Peyer's patch (tissue), 4 donors: ENCODE measurements around the gene ZSCAN10.

Source experiments
- POLR2A ChIP-seq, 2 donors: fragments of 450-650 bp; IDR thresholded peaks; one replicate each; pipeline ENCODE4 v1.5.1; 2017; ENCODE audit warnings: antibody characterized with exemption in 2 of 2, mild to moderate bottlenecking in 2 of 2, moderate library complexity in 2 of 2
- TF ChIP-seq, protein P1 (sequence below), 6 experiments: fragments of 450-650 bp in 4 of 6; fragments of 200-600 bp in 2 of 6; sonication (generic) in 1 of 6; IDR thresholded peaks; one replicate each; pipeline ENCODE4 v1.5.1; 2017 to 2019; ENCODE audit warnings: antibody characterized with exemption in 6 of 6, mild to moderate bottlenecking in 3 of 6, moderate library complexity in 1 of 6

DNA sequence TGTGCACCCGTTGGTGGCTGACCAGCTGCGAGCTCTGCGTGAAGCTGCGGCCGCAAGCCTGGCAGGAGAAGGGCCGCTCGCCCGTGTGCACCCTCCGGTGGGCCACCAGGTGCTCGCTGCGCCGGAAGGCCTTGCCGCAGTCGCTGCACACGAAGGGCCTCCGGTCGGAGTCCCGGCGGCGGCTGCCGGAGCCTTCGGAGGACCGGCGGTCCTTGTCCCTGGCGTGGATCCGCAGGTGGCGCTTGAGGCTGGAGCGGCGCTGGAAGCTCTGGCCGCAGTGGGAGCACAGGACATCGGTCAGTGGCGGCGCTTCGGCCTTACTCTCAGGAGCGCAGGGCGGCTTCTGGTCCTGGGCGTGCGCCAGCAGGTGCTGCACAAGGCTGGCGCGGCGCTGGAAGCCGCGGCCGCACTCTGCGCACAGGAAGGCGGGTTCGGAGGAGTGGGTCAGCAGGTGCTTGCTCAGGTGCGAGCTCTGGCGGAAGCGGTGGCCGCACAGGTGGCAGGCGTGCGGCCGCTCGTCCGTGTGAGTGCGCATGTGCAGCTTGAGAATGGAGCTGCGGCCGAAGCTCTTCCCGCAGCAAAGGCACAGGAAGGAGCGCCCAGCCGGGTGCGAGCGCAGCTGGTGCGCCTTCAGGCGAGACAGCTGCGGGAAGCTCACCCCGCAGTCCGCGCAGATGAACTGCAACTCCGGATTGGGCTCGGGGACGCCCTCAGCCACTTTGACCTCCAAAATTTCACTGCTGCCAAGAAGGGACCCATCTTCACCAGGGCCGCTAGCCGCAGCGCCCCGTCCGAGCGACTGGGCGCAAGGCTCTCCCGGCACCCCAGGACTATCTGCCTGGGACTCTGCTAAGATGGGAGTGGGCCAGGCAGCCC, 9.1 kb downstream of the ZSCAN10 start:
- TF ChIP-seq, protein P1, sequence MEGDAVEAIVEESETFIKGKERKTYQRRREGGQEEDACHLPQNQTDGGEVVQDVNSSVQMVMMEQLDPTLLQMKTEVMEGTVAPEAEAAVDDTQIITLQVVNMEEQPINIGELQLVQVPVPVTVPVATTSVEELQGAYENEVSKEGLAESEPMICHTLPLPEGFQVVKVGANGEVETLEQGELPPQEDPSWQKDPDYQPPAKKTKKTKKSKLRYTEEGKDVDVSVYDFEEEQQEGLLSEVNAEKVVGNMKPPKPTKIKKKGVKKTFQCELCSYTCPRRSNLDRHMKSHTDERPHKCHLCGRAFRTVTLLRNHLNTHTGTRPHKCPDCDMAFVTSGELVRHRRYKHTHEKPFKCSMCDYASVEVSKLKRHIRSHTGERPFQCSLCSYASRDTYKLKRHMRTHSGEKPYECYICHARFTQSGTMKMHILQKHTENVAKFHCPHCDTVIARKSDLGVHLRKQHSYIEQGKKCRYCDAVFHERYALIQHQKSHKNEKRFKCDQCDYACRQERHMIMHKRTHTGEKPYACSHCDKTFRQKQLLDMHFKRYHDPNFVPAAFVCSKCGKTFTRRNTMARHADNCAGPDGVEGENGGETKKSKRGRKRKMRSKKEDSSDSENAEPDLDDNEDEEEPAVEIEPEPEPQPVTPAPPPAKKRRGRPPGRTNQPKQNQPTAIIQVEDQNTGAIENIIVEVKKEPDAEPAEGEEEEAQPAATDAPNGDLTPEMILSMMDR (IDR thresholded peaks at IDR 0.05): no peak
- no peak for TF ChIP-seq POLR2A (IDR thresholded peaks at IDR 0.05)
